HG03565 (cell line): ENCODE data around the gene ERICH6B.
"Not testable (repeated sequence)": the region's sequence is repeated elsewhere in the genome, so short reads cannot be mapped to it uniquely, and the experiment has no call there.

Experiments
- ATAC-seq: cut with Tn5 transposase; IDR thresholded peaks from one replicate; pipeline ENCODE4 v1.9.1; 2021; ENCODE audit warnings: mild to moderate bottlenecking, moderate library complexity; ENCODE audit not compliant: unreplicated experiment

ERICH6B gene

DNA sequence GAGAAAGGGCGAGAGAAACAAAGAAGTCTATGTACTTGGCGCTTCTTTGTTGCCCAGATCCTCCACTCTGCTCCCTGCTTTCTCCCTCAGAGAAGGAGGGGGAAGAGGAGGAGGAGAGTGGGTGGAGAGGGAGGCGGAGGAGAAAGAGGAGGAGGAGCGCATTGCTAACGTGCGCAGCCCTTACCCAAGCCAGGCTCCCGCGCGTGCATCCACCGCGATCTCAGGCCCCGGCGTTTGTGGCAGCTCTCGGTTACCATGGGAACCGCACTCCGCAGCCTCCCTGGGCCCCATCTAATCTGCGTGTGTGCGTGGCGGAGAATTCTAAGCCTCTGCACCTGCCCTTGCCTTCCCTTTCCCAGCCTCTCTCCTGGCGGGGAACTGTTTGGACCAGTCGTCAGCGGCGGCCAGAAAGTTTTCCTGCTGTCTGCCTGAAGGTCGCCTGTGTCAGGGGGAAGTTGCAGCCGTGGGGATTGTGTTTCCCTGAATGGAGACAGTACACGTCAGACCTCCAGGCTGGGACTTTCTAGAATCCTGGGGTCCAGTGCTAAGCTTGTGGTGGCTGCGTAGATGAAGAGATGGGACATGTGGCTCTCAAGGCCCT lies at the start of gene ERICH6B:
Gene ERICH6B (minus strand): TSS at position 239 of the 601 bp plus-strand sequence. CDS start 18,734 bp downstream, outside the sequence.
- ATAC-seq = no peak

DNA sequence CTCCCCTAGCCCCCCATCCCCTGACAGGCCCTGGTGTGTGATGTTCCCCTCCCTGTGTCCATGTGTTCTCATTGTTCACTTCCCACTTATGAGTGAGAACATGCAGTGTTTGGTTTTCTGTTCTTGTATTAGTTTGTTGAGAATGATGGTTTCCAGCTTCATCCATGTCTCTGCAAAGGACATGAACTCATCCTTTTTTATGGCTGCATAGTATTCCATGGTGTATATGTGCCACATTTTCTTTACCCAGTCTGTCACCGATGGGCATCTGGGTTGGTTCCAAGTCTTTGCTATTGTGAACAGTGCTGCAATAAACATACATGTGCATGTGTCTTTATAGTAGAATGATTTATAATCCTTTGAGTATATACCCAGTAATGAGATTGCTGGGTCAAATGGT lies 47.4 kb upstream of the ERICH6B start:
- ATAC-seq = not testable (repeated sequence)

DNA sequence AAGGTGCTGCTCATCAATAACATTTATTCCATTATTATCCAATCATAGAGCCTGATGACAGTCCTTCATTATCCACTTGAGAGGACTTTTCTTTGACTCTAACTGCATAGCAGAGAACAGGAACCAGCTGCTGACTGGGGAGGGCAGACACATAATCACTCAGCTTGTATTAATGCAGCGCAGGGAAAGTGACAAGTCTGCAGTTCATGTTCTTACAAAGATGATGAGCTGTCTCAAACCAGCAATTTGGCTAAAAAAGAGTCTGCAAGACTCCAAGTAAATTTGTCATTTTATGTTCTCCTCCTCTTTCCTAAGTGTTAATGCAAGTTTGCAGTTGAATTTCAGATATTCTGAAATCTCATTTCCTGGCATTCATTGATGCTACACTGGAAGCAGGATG lies 46.6 kb upstream of the ERICH6B start:
- ATAC-seq = no peak

DNA sequence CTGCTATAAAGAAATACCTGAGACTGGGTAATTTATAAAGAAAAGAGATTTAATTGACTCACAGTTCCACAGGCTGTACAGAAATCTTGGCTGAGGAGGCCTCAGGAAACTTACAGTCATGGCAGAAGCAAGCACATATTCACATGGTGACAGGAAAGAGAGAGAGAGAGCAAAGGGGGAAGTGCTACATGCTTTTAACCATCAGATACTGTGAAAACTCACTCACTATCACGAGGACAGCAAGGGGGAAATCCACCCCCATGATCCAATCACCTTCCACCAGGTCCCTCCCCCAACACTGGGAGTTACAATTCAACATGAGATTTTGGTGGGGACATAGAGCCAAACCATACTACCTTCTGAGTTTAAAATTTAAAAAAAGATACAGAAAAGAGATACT lies 44.9 kb upstream of the ERICH6B start:
- not testable (repeated sequence) for ATAC-seq

DNA sequence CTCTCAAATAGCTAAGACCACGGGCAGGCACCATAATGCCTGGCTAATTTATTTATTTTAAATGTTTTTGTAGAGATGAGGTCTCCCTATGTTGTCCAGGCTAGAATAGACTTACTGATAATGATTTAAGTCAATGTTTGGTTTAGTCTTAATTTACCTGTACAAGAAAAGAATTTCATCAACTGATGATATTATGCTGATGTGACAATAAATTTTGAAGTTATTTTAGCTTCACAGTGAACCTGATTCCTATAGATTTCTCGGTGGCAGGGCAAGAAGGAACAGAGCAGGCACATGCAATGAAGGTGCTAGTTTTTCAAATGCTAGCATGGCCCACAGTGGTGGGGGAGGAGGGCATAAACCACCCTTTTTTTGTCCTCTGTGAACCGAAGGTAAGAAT lies 44.0 kb upstream of the ERICH6B start:
- ATAC-seq = no peak

DNA sequence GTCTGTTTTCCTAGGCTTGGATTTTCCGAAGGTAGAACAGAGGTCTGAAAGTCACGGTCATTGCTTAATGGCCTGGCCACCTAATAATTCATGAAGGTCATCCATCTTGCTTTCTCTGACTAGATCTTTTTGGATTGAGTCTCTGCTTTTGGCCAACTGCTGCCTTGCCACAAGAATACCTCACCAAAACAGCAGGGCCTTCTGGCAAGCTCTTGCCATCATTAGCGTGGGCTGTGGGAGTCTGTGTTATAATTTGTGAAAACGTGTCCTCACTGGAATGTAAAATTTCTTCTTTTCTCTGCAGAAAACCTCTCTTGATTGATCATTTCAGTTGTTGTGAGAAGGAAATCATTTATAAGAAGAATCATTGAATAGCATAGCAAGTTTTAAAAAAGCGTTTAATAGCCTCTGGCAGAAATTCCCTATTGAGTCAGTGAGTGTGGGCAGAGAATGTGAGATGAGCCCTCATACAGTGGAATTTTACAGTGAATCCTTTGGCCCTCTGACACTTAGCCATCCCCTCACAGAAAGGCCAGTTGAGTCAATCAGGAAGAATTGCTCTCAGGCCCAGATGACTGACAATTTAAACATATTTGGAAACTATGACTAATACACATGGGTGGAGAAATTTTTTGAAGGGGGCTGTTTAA lies 43.2 kb upstream of the ERICH6B start:
- ATAC-seq = no peak

DNA sequence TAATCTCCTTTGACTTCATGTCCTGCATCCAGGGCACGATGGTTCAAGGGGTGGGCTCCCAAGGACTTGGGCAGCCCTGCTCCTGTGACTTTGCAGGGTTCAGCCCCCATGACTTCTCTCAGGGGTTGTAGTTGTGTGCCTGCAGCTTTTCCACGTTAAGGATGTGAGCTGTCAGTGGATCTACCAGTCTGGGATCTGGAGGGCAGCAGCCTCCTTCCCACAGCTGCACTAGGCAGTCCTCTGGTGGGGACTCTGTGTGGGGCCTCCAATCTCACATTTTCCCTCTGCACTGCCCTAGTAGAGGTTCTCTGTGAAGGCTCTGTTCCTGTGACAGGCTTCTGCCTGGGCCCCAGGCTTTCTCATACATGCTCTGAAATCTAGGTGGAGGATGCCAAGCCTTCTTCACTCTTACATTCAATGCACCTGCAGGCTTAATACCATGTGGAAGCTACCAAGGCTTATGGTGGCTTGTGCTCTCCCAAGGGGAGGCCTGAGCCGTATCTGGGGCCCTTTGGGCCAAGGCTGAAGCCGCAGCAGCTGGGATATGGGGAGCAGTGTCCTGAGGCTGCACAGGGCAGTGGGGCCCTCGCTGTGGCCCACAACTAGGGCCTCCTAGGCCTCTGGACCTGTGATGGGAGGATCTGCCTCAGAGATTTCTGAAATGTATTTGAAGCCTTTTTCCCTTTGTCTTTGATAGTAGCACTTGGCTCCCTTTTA lies 39.3 kb upstream of the ERICH6B start:
- no peak for ATAC-seq

DNA sequence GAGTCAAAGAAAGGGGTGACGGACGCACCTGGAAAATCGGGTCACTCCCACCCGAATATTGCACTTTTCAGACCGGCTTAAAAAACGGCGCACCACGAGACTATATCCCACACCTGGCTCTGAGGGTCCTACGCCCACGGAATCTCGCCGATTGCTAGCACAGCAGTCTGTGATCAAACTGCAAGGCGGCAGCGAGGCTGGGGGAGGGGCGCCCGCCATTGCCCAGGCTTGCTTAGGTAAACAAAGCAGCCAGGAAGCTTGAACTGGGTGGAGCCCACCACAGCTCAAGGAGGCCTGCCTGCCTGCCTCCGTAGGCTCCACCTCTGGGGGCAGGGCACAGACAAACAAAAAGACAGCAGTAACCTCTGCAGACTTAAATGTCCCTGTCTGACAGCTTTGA lies 29.7 kb upstream of the ERICH6B start:
- not testable (repeated sequence) for ATAC-seq

DNA sequence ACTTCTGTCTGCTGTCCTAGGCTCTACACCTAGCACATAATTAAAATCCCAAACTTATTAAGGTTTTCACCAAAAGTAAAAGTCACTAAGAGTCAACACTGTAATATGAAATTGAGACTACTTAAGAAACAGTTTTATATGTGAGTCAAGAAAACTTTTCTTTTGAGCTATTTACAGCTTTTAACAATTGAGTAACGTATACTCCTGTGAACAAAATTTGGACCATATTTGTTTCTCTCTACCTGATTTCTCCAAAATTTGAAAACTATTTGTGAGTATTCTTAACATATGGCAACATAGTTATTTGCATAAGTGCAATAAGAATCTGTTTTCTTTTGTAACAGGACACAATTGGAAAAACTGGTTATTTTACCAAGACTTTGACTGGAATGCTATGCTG lies 26.6 kb upstream of the ERICH6B start:
- not testable (repeated sequence) for ATAC-seq

DNA sequence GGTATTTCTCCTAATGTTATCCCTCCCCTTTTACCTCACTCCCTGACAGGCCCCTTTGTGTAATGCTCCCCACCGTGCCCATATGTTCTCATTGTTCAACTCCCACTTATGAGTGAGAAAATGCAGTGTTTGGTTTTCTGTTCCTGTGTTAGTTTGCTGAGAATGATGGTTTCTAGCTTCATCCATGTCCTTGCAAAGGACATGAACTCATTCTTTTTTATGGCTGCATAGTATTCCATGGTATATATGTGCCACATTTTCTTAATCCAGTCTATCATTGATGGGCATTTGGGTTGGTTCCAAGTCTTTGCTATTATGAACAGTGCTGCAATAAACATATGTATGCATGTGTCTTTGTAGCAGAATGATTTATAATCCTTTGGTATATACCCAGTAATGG lies 19.8 kb upstream of the ERICH6B start:
- not testable (repeated sequence) for ATAC-seq

DNA sequence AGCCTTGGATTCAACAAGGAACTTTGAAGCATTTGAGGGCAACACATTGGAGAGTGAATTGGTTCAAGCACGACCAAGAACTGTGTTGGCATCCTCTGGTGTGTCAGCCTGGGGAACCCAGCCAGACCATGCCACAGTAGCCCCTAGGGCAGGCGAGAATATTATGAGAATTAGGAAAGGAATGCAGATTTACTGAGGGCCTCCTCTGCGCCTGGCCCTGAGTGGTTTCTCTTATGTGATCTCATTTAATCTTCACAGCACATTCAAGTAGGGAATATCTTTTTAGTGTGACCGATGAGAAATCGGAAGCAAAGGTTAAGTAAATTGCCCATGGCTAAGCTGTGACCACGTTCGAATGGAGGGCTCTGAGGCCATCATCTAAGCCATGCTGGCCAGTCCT lies 15.3 kb upstream of the ERICH6B start:
- no peak for ATAC-seq

DNA sequence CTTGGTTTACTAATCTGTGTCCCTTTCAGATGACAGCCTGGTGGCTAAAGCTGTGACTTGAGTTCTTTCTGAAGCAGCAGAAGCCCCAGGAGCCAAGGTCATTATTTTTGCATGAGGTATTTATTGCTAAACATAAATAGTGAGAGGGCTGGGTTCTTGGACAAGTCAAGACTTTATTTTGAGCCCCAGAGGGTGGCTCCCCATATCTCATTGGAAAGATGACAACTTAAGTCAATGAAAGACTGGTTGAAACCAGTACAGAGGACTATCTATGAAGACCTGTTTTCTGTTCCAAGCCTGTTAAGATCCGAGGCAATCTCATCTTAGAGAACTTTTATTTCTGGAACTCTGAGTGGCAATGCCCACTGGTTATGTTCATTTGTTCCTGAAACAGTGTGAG lies 14.4 kb upstream of the ERICH6B start:
- no peak for ATAC-seq

DNA sequence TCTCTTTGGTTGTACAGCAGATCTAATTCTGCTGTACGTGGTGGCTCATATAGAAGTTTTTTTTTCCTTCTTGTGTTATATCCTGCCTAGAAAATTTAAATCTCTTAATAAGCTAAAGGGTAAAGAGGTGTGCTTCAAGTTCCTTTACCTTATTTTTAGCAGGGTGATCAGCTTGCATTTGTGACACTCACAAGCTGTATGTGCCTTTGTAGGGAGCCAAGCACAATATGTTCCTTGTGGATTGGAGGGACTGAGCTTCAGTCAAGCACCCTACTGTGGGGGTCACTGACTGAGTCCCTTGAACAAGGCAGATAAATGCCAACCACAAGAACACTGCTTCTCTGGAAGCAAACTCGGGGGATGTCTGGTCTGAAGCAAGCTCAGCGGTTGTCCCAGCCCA lies 12.6 kb upstream of the ERICH6B start:
- no peak for ATAC-seq

DNA sequence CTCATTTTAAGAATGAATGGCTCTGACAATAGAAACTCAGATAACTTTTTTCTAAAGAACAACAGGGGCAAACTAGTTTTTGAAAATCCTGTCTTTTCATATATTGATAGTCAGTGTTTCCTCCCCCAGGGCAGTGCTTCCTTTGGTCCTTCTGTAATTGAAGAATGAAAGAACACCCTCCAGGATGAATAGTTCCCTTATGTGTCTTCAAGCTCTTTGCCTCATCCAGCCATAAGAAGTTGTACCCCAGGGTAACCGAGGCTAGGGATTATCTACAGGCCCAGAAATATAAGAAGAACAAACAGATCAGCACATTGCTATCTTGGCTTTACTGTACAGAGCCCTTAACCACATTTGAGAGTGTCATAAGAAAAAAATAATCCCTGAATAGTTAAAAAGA lies 12.1 kb upstream of the ERICH6B start:
- ATAC-seq = no peak

DNA sequence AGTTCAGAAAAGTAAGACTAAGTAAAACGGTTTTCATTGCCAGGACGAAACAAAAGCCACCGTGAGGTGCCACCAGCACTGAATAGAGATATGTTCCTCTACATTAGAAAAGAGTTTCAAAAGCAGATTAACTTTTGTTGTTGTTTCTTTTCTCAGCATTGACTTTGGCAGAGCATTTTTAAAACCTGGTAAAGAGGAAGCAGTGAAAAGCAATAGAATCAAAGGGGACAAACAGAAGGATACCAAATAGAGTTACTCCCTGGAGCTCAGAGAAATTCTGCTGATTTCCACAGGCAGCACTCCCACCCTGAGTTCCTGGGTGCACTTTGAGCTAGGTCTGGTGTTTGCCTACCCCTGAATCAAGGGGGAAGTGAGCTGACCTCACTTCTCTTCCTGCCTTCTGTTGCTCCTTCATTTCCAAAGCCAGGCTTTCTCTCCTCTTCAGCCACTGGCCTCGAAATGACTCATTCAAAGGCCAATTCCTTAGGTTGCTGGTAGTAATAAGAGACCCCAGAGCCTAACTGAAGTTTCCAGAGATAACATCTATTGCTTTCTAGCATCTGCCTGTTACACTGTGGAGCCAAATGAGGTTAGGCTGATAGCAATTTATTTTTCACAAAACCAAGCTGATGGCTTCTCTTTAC lies 11.3 kb upstream of the ERICH6B start:
- ATAC-seq = no peak

DNA sequence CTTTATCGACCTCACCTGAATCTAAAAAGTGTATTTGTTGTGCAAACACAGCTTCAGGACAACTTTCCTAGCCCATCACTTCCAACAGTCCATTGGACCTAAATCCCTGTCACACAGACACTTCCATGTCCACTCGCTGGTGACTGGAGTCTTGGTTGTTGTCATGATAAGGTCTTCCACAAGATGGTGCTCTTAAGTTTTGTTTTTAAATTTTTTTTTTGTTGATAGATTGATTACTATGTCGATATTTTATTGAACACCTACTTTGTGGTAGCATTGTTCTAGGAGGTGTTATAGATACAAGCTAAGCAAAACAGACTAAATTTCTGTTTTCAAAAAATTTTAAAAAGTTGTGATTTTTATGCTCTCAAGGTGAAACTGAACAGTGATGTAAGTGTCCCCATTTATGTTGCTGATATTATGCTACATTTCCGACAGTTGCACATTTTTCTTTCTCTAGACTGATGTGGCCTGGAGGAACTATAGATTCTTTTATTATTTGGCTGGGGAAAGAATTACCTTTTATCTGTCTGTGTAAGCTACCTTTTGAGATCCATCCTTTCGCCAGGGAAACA lies 8.1 kb upstream of the ERICH6B start:
- no peak for ATAC-seq

DNA sequence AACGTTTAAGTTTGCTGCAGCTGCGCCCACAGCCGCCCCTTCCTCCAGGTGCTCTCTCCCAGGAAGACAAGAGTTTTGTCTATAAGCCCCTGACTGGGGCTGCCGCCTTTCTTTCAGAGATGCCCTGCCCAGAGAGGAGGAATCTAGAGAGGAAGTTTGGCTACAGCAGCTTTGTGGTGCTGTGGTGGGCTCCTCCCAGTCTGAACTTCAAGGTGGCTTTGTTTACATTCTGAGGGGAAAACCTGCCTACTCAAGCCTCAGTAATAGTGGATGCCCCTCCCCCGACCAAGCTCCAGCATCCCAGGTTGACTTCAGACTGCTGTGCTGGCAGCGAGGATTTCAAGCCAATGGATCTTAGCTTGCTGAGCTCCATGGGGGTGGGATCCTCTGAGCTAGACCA lies 6.4 kb upstream of the ERICH6B start:
- ATAC-seq = no peak

DNA sequence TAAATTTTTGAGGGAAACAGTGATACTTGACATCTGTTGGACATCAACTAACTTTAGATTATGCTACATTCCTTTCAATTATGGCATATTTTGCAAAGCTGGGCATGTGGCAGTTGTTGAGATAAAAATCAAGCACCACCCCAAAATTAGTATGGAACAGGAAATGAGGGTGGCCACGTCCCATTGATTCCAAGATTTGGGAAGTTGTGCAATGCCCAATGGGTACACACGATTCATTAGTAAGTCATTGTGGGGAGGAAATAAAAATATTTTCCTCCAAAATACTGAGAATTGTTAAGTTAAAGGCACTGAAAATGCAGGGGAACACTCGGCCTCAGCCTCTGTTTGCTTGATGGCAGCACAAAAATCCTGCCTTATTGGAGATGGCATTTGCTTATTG lies 7.6 kb downstream of the ERICH6B start:
- no peak for ATAC-seq

DNA sequence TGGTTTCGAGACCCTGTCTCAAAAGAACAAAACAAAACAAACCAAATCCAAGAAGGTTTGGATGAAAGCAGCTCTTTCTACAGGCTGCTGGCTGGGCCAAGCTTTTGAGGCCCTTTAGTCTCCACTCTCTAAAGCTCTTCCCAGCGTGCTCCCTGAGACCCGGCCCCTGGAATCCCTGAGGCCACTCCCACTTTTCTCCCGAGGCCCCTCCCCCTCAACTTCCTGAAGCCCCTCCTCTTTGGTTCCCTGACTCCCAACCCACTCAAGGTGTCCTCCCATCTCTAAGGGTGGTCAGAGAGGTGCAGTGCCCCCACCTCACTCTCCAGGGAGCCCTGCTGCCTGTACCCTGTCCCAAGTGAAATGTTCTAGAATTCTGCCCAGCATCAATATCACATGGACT lies 10.6 kb downstream of the ERICH6B start:
- no peak for ATAC-seq

DNA sequence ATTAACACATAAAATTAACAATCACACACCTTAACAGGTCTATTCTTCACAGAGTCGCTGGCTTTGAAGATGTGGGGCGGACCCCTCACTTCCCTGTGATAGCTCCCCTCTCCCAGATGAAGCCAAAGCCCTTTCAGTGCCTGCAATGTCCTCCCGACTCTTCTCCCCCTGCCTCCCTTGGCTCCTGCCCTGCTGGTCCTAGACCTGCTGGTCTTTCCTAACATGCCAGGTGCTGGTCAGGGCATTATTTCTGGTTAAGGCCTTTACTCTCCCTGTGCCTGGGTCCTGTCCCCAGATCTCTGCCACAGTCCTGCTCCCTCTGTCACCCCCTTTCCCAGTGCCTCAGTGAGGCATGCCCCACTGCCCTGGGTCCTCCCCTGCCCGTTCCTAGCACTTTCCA lies 12.2 kb downstream of the ERICH6B start:
- ATAC-seq = no peak
